NCI-H1694 treated with DMSO at 0.1 percent for 48 hours (cell line): ENCODE measurements around the gene PSMD6.

Experiments used
- DNase-seq: peaks from one replicate; lab custom pipeline; 2025; lab: John Stamatoyannopoulos, UW

Gene PSMD6

DNA sequence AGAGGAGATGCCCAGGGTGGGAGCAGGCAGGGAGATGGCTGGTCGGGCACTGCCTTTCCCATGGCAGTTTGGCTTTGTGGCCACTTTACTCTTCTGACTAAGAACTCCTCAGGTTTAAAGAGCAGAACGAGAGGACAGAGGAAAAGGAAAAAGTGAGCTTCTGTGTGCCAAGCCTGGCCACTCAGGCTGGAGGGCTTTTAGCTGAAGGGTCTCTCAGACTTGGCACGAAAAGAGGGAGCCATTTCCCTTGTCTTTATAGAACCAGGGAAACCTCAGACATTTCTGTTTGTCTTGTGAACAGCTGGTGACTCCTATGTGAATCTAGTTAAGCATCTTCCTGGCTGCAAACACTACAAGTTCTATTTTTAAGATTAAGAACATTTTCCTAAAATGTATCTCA is 23.3 kb upstream of the PSMD6 start:
- DNase-seq = no peak

DNA sequence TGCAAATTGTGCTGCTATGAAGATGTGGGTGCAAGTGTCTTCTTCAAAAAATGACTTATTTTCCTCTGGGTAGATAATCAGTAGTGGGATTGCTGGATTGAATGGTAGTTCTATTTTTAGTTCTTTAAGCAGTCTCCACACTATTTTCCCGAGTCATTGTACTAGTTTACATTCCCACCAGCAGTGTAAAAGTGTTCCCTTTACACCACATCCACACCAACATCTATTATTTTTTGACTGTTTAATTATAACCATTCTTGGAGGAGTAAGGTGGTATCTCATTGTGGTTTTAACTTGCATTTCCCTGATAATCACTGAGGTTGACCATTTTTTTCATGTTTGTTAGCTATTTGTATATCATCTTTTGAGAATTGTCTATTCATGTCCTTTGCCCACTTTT is 19.7 kb upstream of the PSMD6 start:
- no peak for DNase-seq

DNA sequence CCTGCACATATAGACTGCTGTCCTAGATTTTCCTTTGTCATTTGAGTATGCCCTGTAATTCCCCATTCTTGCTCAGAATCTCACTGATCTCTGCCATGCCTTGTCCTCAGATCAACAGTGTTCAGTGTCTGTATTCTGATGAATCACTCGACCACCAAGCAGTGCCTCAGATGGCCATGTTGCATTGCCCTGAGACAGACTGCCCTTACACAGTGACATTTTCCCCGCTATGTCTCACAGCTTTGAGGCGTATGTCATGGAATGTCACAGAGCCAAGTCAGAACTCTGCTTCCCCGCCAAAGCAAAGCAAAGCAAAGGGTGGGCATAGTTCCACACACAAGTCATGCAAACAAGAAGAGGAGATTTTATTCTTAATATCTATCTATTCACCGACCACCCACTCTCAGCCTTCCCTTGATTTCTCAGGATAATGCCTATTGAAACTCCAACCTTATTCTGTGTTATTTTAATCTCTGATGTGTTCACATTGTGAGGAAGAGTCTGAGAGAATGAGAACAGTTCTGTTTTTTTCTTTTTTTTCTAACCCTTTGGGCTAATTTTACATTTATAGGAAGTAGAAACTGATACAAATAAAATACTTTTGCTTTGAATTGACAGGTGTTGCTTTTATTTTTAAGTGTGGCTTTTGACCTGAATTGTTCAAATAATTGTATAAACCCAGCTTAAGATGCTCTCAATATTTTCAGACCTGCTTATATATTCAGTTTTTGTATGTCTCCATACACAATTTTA is 16.9 kb upstream of the PSMD6 start:
- DNase-seq = no peak

DNA sequence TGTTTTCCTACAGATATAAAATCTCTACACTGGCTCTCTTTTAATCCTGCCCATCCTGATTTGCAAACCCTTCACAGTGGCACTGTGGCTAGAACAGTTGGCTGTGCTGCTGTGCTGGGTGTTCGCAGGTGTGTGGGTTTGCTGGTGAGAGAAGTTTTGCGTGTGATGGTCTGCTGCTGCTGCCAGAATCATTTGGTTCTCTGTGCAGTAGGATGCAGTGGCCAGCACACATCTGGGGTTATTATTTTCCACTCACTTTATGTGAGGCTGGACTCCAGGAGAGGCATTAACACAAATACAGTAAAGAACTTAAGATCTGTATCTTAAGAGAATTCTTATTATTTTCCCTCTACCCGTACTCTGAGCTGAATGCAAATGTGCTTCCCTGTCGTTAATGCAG is 16.0 kb upstream of the PSMD6 start:
- DNase-seq = no peak

DNA sequence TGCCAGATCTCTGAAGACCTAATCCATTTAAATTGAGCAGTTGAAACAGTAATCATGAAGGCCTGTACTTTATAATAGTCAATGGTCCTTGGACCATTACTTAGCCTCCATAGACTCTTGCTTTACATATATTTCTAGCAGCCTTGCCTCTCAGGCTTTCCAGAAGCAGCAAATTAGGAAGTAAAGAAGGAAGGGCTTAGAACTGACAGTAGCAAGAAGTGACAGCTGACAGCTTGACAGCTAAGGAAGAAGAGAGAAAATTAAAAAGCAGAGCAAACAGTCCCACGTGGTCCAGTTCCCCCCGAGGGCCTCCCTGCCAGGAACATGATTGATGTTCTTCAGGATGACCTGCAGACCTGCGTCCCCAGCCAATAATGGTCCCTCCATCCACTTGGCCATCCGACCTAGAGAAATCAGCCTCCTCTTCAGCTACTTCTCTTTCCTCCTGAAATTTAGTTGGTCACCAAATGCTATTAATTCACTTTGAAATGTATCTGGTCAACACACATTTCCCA is 15.0 kb upstream of the PSMD6 start:
- no peak for DNase-seq

DNA sequence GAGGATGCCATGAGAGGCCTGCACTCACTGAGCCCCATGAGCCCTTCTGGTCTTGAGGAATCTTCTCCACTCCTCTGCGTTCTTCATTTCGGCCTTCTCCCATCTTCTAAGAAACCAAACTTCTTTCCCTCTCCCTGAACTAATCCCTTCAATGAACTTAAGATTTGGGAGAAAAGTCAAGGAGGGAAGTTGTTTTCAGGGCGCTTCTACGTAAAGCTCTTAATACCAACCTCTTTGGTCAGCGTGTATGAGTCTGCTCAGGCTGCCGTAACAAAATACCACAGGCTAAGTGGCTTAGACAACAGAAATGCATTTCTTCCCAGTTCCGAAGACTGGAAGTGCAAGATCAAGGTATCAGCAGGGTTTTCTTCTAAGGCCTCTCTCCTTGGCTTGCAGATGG is 13.8 kb upstream of the PSMD6 start:
- no peak for DNase-seq

DNA sequence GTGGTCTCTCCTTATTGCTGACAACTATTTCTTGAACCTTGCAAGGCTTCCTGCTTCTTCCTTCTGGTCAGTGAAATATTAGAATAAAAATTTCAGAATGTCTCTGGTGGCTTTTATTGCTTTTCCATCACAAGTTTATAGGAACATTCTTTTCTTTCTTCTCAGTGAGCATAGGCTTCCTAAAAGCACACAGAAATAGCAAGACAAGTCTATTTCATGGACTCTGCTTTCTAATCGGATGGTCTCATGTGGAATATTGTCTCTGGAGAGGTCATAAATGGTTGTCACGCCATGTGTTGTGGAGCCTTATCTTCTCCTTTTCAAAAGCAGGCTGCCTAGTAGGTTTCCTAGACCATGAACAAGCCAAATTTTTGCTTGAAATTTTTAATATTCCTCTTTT is 9.8 kb upstream of the PSMD6 start:
- no peak for DNase-seq

DNA sequence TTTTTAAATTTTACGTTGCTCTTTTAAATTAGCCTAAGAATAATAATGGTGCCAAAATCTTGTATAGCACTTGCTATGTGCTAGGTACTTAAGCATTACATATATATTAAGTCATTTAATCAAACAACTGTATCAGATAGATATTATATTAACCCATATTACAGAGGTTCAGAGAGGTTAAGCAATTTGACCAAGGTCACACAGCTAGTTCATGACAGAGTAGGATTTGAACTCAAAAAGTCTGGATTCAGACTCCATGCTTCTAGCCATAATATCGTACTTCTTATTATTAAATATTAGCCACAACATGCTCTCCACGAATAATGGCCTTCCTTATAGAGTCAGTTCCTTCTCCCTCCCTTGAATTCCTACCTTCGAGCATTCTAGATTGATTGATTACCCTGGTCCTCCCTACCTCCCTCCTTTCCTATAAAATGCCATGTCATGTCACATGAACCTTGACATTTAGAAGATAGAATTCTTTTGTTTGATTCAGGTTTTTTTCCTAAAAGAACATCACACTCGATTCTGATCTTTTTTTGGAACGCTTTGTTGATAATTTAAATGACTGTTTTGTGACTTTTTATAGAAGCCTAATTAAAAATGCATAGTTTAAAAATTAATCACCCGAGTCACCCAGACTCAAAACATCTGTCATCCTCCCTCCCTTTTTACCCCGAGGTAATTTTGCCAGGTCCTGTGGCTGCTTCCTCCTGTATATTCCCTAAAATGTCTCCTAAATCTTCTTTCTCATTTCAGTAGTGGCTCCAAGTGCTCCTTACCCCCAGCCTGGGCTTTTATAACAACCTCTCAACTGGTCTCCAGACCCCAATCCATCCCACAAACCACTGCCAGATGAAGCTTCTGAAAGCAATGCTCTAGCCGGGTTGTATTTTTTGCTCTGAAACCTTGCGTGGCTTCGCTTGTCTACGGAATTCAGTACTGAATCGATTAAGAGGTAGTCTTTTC is 8.5 kb upstream of the PSMD6 start:
- peak; percentile 38 for DNase-seq

DNA sequence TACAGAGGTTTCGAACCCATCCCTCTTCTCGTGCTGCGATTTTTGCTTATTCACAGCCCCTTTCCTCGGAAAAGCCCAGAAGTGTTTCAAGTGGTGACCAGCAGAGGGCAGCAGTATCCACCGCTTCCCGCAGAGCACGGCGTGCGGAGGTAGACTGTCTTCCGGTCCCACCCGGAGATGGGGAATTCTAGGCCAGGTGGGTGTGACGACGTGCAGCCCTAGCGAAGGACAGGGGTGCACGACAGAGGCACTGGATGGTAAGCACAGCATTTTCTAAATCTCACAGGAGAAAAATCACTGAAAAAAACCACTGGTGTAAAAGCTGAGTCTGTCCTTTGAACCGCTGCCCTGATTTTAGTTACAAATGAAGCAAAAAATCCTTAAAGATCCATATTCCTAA is 7.4 kb upstream of the PSMD6 start:
- peak; percentile 17 for DNase-seq

DNA sequence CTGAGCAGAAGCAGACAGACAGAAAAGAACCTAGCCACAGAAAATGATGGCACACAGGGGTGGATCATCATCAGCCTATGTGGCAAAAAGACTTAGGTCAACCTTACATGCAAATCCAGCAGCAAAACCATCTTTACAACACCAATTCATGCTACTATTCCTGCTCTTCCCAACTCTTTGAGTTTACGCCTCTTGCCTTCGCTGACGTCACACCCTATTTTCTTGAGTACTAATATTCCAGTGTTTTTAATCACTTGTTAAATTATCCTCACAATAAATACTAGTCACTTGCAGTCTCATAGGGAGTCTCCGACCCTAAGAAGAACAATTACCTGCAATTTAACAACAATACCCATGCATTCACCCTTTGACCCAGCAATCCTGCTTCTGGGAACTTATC is 6.0 kb upstream of the PSMD6 start:
- DNase-seq = no peak

DNA sequence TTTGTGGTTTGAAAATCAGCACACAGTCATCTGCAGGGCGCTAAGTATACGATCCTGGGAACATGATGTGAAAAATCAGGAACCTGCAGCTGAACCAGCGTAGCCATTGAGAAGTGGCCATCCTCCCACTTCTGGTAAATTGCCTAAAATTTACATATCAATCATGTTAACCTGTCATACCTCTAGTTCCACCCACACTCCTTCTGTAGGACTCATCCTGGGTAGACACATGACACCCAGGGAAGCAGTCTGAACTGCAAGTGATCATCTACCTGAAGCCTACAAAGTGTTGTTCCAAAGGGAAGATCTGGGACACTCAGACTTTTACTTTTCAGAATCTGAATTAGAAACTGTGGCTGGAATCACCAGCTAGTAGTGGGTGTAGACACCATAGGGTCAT is 5.5 kb upstream of the PSMD6 start:
- no peak for DNase-seq

DNA sequence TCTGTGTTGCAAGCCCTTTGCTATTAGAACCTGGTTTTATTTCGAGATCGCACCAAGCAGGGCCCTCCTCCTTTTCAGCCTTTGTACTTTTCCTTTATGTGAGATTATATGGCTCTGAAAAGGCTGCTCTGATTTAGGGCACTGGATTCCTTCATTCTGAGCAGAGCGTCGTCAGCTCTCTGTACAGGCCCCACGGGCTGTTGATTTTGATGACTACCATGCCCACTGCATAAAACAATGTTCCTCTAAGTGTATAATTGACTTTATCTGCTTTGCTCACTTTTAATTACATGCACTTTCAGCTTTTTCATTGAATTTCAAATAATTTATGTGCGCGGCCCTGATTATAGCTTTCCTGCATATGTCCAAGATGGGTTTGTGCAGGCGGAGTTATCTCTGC is 4.4 kb upstream of the PSMD6 start:
- DNase-seq = no peak

DNA sequence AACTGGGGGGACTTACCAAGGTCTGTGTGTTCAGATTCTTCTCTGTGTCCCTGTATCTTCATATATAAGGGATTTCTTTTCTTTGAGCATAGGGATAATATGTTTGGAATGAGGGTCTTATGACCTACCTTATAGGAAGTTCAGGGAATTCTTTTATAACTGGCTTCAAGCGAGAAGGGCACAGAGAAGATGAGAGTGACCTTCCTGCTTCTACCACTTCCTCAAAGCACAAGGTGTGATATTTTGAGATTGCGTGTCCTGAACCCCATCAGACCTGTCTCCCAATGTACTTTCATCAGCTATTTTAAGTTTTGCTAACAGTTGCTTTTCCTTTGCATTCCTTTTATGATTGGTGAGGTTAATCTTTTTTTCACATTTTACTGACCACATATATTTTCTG is 3.1 kb upstream of the PSMD6 start:
- no peak for DNase-seq

DNA sequence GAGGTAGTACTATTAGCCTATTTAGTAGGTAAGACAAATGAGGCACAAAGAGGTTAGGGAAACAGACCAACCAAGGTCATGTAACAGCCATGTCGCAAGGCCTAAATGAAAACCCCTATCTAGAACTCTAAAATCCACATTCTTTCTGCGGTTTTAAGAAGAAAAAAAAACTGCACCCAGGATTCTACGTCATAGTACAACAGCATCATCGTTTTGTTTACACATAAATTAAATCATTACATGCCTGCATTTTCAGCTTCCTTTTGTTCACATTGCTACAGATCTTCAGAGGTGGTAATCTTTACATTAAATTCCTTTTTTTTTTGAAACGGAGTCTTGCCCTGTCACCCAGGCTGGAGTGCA is 548 bp upstream of the PSMD6 start:
- DNase-seq = no peak

DNA sequence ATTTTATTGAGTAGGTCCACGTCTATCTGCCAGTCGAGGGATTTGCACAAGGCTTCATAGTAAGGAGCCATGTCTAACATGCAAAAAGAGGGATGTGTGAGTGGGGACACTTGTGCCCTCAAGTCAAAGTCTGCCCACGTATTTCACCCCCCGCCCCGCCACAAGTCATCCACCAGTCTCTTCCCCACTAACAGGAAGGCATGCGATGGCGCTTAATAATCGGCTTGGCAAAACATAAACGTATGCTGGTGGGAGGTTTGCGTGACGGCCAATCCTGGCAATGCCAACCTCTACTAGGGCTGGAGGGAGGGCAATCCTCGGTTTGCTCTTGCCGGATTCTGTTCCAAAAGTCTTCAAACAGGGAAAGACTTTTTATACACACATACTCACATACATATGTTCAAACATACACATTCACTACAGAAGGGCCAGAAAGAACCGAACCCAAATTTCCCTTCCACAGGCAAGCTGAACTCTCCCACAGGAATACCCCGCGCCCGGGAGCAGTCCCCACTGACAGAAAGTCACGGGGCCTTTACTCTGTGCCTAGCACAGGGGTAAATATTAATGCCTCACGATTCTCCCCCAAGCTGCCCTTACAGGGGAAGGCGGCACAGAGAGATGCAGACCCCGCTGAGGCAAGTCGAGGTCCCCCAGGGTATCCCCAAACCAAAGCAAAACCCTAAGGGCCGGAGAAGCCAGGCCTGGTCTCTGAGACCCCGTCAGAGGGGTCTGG is 675 bp downstream of the PSMD6 start:
- DNase-seq = no peak

DNA sequence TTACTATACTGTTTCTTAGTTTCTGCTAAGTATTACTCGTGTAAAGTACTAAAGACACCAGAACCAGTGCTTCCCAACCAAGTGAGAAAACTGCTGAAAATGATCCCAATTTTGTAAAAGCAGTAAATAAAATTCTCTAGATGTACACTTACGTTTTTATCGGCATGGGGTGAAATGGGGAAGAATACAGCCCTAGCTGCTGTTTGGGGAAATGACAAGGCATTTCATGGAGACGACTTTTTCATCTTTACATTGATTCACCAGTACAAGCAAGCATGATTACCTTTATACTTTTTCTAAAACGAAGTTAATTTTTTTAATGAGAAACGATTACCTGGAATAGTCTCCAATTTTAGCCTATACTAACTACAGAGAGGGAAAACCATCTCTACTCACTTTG is 1.4 kb downstream of the PSMD6 start:
- DNase-seq = no peak

DNA sequence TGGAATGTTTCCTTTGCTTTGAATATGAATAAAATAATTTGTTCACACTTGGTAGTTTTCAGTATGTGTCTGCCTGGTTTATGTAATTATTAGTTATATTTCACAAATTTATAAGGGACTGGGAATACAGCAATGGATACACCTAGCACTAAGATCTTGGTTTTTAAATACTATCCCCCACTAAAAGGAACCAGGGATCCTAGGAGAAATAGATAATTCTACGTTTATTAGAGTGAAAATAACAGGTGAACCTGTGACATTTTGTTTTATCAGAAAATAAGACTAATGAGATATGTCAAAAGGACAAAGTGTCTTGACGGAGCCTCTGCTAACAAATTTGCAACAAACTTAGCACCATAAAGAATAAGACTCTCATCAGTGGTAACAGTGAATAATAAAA is 3.4 kb downstream of the PSMD6 start:
- no peak for DNase-seq

DNA sequence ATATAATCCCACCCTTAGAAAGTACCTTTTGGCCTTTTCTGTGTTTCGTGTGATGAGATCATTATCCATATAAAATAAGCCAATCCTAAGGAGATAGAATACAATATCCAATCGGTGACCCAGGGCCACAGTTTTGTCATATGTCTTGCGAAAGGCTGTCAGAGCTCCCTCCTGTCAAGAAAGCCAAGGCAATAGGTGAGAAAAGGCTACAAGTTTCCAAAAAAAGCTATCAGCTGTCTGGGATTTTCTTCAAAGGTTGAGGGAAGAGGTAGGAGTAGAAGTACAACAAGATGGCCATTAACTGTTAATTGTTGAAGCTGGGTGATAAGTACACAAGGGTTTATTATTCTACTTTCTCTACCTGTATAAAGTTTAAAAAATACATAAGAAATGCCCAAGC is 4.0 kb downstream of the PSMD6 start:
- DNase-seq = no peak

DNA sequence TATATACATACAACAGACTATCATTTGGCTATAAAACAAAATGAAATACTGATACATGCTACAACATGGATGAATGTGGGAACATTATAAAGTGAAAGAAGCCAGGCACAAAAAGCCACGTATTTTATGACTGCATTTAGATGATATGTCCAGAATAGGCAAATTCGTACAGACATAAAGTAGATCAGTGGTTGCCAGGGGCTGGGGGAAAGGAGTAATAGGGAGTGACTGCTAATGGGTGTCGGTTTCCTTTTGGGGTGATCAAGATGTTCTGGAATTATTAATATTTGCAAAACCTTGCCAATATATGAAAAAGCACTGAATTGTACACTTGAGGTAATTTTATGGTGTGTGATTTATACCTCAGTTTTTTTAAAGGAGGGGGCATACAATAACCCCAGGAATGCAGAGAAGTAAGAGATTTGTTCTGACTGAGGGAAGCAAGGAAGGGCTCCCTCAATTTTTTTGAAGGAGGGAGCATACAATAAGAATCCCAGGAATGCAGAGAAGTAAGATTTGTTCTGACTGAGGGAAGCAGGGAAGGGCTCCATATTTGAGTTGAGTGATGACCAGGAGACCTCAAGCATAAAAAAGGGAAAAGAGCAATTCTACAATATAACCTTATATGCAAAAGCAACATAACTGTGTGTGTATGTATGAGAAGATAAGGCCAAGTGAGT is 6.2 kb downstream of the PSMD6 start:
- DNase-seq = no peak

DNA sequence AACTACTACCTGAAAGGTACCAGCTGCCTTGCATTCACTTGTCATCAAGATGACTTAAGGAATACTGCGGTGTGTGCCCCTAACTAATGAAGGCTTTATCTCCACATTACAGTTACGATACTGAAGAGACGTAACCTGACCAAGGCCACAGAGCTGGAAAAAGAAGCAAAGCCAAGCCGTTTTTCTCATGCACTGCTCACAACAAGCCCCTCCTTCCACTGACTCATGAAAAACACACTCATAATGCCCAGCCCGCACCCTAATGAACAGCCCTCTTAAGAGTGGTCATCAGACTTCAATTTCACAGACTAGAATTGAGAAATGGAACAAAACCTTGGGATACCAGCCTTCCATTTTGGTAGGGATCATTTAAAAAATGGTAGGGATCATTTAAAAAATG is 11.6 kb downstream of the PSMD6 start:
- DNase-seq = no peak

DNA sequence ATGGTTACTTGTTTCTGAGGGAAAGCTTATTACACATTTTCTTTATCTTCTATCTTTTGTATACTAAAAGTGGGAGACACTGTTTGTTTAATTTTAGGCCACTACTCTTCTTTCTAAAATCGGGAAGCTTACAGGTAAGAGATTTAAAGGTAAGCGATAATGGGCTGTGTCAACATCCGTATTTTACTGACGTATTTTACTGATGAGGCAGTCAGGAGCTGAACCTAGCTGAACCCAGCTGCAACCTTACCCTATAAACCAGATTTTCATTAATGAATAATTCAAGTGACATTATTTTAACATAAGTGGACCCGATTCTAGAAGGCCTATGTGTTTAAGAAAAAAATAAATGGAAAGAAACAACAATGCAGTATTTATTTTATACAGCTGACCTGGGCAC is 13.1 kb downstream of the PSMD6 start:
- DNase-seq = no peak

DNA sequence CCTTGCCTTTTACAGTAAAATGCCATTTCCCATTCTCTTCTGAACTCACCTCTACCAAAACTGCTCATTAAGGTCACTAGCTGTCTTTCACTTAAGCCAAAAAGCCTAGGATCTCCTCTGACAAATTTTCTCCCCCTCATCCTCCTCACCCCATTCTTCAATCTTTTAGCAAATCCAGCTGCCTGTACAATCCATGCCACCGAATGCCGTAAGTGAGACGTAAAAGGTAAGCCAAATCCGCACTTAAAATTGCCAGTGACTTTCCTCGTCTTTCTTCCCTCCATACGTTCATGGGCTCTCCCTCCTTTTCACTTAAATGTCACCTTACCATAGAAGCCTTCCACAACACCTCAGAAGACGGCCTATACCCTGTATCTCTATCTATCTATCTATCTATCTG is 13.8 kb downstream of the PSMD6 start:
- no peak for DNase-seq
